Uterus (tissue), 2 donors: Measurements from ENCODE around the gene CLIP2.

Experiments
- CTCF ChIP-seq, 4 experiments: fragments of 200-600 bp in 2 of 4; fragments of 450-650 bp in 2 of 4; sonication (generic) in 2 of 4; IDR thresholded peaks; one replicate each; pipeline ENCODE4 v1.5.1; 2016 to 2019; ENCODE audit warnings: antibody characterized with exemption in 4 of 4, mild to moderate bottlenecking in 2 of 4, moderate library complexity in 1 of 4
- POLR2A ChIP-seq, 2 donors: fragments of 450-650 bp; IDR thresholded peaks; one replicate each; pipeline ENCODE4 v1.6.1; 2016; ENCODE audit warnings: antibody characterized with exemption in 2 of 2, mild to moderate bottlenecking in 1 of 2, moderate library complexity in 1 of 2

GRCh38 chr7:74407958-74408357 lies 118.8 kb downstream of the CLIP2 start:
- TF ChIP-seq POLR2A (IDR thresholded peaks at IDR 0.05) (no peak), CTCF (IDR thresholded peaks at IDR 0.05) (no peak)
